ENCODE data around the gene NCR3LG1. TPM values are rescaled to one million over a fixed set of nuclear protein-coding genes. Genes with fewer than 3 reads are reported as not detected.
"Not testable (repeated sequence)": the region's sequence is repeated elsewhere in the genome, so short reads cannot be mapped to it uniquely, and the experiment has no call there.

Gene NCR3LG1
- polyA plus RNA-seq, 2 of the 4 experiments (the other 2 are of a cell fraction), result 1.1 to 2.4 TPM

DNA sequence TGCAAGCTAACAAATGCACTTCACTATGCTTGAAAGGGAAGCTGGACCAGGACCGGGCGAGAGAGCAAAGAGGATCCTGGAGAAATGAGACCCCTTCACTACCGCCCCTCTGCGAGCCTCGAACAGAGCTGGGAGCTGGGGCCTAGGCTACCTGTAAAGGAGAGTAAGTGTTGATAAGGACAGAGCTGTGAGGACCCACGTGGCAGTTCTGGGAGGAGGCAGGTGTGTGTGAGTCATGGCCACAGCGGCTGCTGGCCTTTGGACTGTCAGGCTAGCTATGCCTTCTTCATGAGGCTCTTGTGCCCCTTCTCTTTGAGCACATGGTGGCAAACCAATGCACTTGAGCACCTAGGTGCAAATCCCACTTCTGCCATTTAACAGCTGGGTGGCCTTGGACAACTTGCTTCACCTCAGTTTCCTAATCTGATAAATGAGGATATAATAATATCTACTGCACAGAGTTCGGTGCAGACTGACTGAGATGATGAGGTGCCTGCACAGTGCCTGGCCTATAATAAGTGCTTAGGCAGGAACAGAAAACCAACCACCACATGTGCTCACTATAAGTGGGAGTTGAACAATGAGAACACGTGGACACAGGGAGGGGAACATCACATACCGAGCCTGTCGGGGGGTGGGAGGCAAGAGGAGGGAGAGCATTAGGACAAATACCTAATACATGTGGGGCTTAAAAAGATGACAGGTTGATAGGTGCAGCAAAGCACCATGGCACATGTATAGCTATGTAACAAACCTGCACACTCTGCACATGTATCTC lies 72.1 kb downstream of the NCR3LG1 start:
- ChIA-PET CTCF (interaction anchor here (0.8 to 1.3 kb wide), 7 partner anchors 26 to 555 kb away, joined by 3 to 5 read pairs (median 3); no protein-coding TSS in a partner anchor), POLR2A (interaction anchor here (0.7 kb wide), 2 partner anchors 13 to 18 kb away, joined by 3 to 7 read pairs; no protein-coding TSS in a partner anchor)
- DNase-seq (ENCODE audit: low read depth in 1 of 2, low spot score in 1 of 2) (peak in 1 of 2 experiments; percentile 29), ATAC-seq (peak; percentile 66 to 71; a peak in 4 of 6 replicates), FAIRE-seq (no peak)
- Histone ChIP-seq H3K4me1 (peaks cover 8% of the 10 kb centered on the region; the same call in 2 of the 3 replicates), H3K4me2 (no peak overlapping the region), H3K27ac (no peak overlapping the region), H3K4me3 (no peak overlapping the region), H3K9me3 (no peaks in the 10 kb centered on the region)
- no peak for TF ChIP-seq CHD4 (IDR thresholded peaks at IDR 0.05; ENCODE audit: borderline replicate concordance)
- TF ChIP-seq FOXS1 (CRISPR knock-in tag; IDR thresholded peaks at IDR 0.05), result no peak
- TF ChIP-seq ZFP36 (IDR thresholded peaks at IDR 0.05; ENCODE audit: borderline replicate concordance, partially characterized antibody), result no peak
- TF ChIP-seq, protein P1, sequence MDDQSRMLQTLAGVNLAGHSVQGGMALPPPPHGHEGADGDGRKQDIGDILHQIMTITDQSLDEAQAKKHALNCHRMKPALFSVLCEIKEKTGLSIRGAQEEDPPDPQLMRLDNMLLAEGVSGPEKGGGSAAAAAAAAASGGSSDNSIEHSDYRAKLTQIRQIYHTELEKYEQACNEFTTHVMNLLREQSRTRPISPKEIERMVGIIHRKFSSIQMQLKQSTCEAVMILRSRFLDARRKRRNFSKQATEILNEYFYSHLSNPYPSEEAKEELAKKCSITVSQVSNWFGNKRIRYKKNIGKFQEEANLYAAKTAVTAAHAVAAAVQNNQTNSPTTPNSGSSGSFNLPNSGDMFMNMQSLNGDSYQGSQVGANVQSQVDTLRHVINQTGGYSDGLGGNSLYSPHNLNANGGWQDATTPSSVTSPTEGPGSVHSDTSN (IDR thresholded peaks at IDR 0.05), result no peak
- no peak for TF ChIP-seq HOXB13 (CRISPR knock-in tag; IDR thresholded peaks at IDR 0.05; ENCODE audit: low read depth)
- no peak for TF ChIP-seq MAZ (IDR thresholded peaks at IDR 0.05; ENCODE audit: borderline replicate concordance, low read depth, low read length)
- TF ChIP-seq, protein P2, sequence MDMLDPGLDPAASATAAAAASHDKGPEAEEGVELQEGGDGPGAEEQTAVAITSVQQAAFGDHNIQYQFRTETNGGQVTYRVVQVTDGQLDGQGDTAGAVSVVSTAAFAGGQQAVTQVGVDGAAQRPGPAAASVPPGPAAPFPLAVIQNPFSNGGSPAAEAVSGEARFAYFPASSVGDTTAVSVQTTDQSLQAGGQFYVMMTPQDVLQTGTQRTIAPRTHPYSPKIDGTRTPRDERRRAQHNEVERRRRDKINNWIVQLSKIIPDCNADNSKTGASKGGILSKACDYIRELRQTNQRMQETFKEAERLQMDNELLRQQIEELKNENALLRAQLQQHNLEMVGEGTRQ (IDR thresholded peaks at IDR 0.05), result no peak
- TF ChIP-seq NR3C1 (IDR thresholded peaks at IDR 0.05), result no peak
- TF ChIP-seq POLR2A (IDR thresholded peaks at IDR 0.05; ENCODE audit: low read length), result no peak
- no peak for TF ChIP-seq BHLHE40 (IDR thresholded peaks at IDR 0.05; ENCODE audit: low read depth, low read length)
- no peak for TF ChIP-seq ZNF302 (CRISPR knock-in tag; IDR thresholded peaks at IDR 0.05)
- TF ChIP-seq FOSL2 (IDR thresholded peaks at IDR 0.05), result no peak
- TF ChIP-seq FOSL2 (CRISPR knock-in tag; IDR thresholded peaks at IDR 0.05), result no peak
- TF ChIP-seq HEYL (CRISPR knock-in tag; IDR thresholded peaks at IDR 0.05), result no peak
- TF ChIP-seq RAD21 (conservative IDR thresholded peaks at IDR 0.05 in 1 of 2, IDR thresholded peaks at IDR 0.05 in 1 of 2), result no peak
- WGBS (ENCODE audit: missing lambda C conversion rate), result 70% methylated on average over 11 of the region's 11 CpGs

DNA sequence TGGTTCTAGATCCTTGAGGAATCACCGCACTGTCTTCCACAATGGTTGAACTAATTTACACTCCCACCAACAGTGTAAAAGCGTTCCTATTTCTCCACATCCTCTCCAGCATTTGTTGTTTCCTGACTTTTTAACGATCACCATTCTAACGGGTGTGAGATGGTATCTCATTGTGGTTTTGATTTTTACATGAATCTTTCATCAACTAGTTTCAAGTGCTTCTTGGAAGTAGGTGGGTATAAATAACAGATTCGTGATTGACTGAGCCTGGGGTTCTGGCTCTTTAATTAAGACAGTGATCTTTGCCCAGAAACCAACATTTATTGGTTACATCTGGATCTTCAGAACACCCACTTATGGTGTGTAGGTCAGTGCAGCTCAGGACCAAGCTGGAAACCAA lies 74.6 kb downstream of the NCR3LG1 start:
- ATAC-seq; H3K9me3 ChIP-seq; H3K4me1 ChIP-seq; DNase-seq (ENCODE audit: low read depth in 1 of 2, low spot score in 1 of 2); H3K27ac ChIP-seq; H3K4me3 ChIP-seq; POLR2A ChIA-PET; H3K4me2 ChIP-seq; FAIRE-seq: not testable (repeated sequence)
- CTCF ChIA-PET, result interaction anchor here (1.4 kb wide), 1 partner anchor 28 kb away, joined by 3 read pairs; no protein-coding TSS in a partner anchor
- 69% methylated on average over 5 of the region's 5 CpGs for WGBS (ENCODE audit: missing lambda C conversion rate)

Other genes starting within 250 kb of the NCR3LG1 start
- 35.9 and 51.0 TPM in 2 replicates for gene PIK3C2A, start 143.8 kb upstream of the NCR3LG1 start, polyA plus RNA-seq (2011; rRNA removed)
- 28.3 to 31.7 TPM (median 30.7 TPM) in 3 replicates for gene PIK3C2A, start 143.8 kb upstream of the NCR3LG1 start, polyA plus RNA-seq (2017; fragmentation: RNase III; extraction: RNeasy Plus Mini Kit Qiagen cat#74134 plus additional on column Dnase treatment)
- gene NUCB2, start 75.1 kb upstream of the NCR3LG1 start, polyA plus RNA-seq (2011; rRNA removed), result 78.5 and 92.5 TPM in 2 replicates
- 34.6 to 38.4 TPM (median 36.7 TPM) in 3 replicates for gene NUCB2, start 75.1 kb upstream of the NCR3LG1 start, polyA plus RNA-seq (2017; fragmentation: RNase III; extraction: RNeasy Plus Mini Kit Qiagen cat#74134 plus additional on column Dnase treatment)
- 0.18 and 0.29 TPM in 2 replicates for gene KCNJ11, start 36.9 kb downstream of the NCR3LG1 start, polyA plus RNA-seq (2011; rRNA removed)
- 0.41 to 0.69 TPM (median 0.53 TPM) in 3 replicates for gene KCNJ11, start 36.9 kb downstream of the NCR3LG1 start, polyA plus RNA-seq (2017; fragmentation: RNase III; extraction: RNeasy Plus Mini Kit Qiagen cat#74134 plus additional on column Dnase treatment)
- 2.0 and 2.5 TPM in 2 replicates for gene ABCC8, start 125.0 kb downstream of the NCR3LG1 start, polyA plus RNA-seq (2011; rRNA removed)
- gene ABCC8, start 125.0 kb downstream of the NCR3LG1 start, polyA plus RNA-seq (2017; fragmentation: RNase III; extraction: RNeasy Plus Mini Kit Qiagen cat#74134 plus additional on column Dnase treatment), result 1.1 to 1.3 TPM (median 1.2 TPM) in 3 replicates
- 8.6 and 10.4 TPM in 2 replicates for gene USH1C, start 192.6 kb downstream of the NCR3LG1 start, polyA plus RNA-seq (2011; rRNA removed)
- 1.8 to 3.2 TPM (median 2.8 TPM) in 3 replicates for gene USH1C, start 192.6 kb downstream of the NCR3LG1 start, polyA plus RNA-seq (2017; fragmentation: RNase III; extraction: RNeasy Plus Mini Kit Qiagen cat#74134 plus additional on column Dnase treatment)
- gene OTOG, start 195.5 kb downstream of the NCR3LG1 start, polyA plus RNA-seq (2011; rRNA removed), result not detected in 2 replicates
- not detected in 3 replicates for gene OTOG, start 195.5 kb downstream of the NCR3LG1 start, polyA plus RNA-seq (2017; fragmentation: RNase III; extraction: RNeasy Plus Mini Kit Qiagen cat#74134 plus additional on column Dnase treatment)

Data from A549 (cell line).